Heart left ventricle (tissue), 16 donors: ENCODE data around the gene MLIP. TPM values are rescaled to one million over a fixed set of nuclear protein-coding genes. Genes with fewer than 3 reads are reported as not detected.

ENCODE experiments used
- ATAC-seq, 4 donors: fragments of 200-7000 bp; cut with Tn5 transposase; one replicate each; pipeline ENCODE4 v1.9.1; 2020 to 2022; ENCODE audit warnings: moderate library complexity in 4 of 4, mild to moderate bottlenecking in 3 of 4, moderate number of reproducible peaks in 1 of 4
- DNase-seq, 5 donors: peaks; one replicate each; pipeline ENCODE4 v3.0.0-alpha.2; 2020
- H3K27ac ChIP-seq, 12 donors: fragments of 200-600 bp; sonication (generic) in 4 of 12; one replicate each; pipeline versions ENCODE4 v1.5.0 to v1.8.0; 2016 to 2022; ENCODE audit warnings: mild to moderate bottlenecking in 2 of 12
- H3K27me3 ChIP-seq, 9 donors: fragments of 200-600 bp; sonication (generic) in 2 of 9; one replicate each; pipeline versions ENCODE4 v1.5.1 to v1.8.0; 2016 to 2022; ENCODE audit warnings: mild to moderate bottlenecking in 3 of 9
- H3K36me3 ChIP-seq, 9 donors: fragments of 200-600 bp; sonication (generic) in 2 of 9; one replicate each; pipeline versions ENCODE4 v1.5.0 to v1.8.0; 2018 to 2022; ENCODE audit warnings: mild to moderate bottlenecking in 2 of 9
- H3K4me1 ChIP-seq, 12 donors: fragments of 200-600 bp; sonication (generic) in 4 of 12; one replicate each; pipeline versions ENCODE4 v1.5.0 to v1.8.0; 2016 to 2022; ENCODE audit warnings: mild to moderate bottlenecking in 3 of 12
- H3K4me3 ChIP-seq, 12 donors: fragments of 200-600 bp; sonication (generic) in 4 of 12; one replicate each; pipeline versions ENCODE4 v1.5.0 to v1.8.0; 2017 to 2022; ENCODE audit warnings: mild to moderate bottlenecking in 9 of 12, moderate library complexity in 4 of 12
- H3K9me3 ChIP-seq, 12 donors: fragments of 200-600 bp; sonication (generic) in 4 of 12; one replicate each; pipeline versions ENCODE4 v1.5.0 to v1.8.0; 2016 to 2022; ENCODE audit warnings: mild to moderate bottlenecking in 1 of 12
- CTCF ChIP-seq, 12 donors: fragments of 200-600 bp; sonication (generic) in 4 of 12; IDR thresholded peaks; one replicate each; pipeline versions ENCODE4 v1.5.0 to v1.8.0; 2018 to 2022; ENCODE audit warnings: antibody characterized with exemption in 12 of 12, mild to moderate bottlenecking in 5 of 12
- POLR2A ChIP-seq, 2 donors: fragments of 450-650 bp; IDR thresholded peaks; one replicate each; pipeline ENCODE4 v1.6.1; 2017; ENCODE audit warnings: antibody characterized with exemption in 2 of 2, mild to moderate bottlenecking in 2 of 2, moderate library complexity in 2 of 2
- WGBS, 4 donors: extraction: QIAGEN DNeasy Blood & Tissue Kit in 2 of 4; methylation state at CpG; one replicate each; pipeline versions ENCODE4 v1.1.5 to v1.1.7; 2013 to 2018; 5-methylcytosine and 5-hydroxymethylcytosine counted together
- intact Hi-C, 10 donors: fragments of 100-400 bp; cut with DNase I; formaldehyde crosslinking; loops; one replicate each; pipeline versions ENCODE4 v1.11.1 to v1.14.2; 2022
- polyA plus RNA-seq, 2 donors: library from polyadenylated mRNA; stranded (reverse); fragments of 200-250 nt; gene quantifications; one replicate each; pipeline ENCODE4 v1.2.3, GENCODE V29; 2013
- total RNA-seq, 9 donors: library from RNA; depleted of rRNA in 2 of 9; stranded (reverse); fragments of >200 nt in 2 of 9; fragmentation: NEBNext Ultra II Directional in 3 of 9; extraction: Animal tissue kit (Norgen Biotek cat#: 25700) in 3 of 9; gene quantifications; one replicate each; pipeline versions ENCODE4 v1.1.0 to v1.2.4, GENCODE V29; 2016 to 2023
- donor health status: ischemic (EF 13 %, LVEDD 7.1; RV severe dilation, severe dysfunction).
- donor health status: healthy with polysubstance abuse.
- donor health status: DM: no; HTN: yes; CAD: no.
- donor health status: DM: no; HTN: no; CAD: no.
- donor health status: ischemic (EF 25% LVEDD 6.9; RV normal size, moderate dysfunction).
- donor health status: ischemic (EF 25% LVEDD 5.7; RV mildly dilated, moderate dysfunction).
- donor health status: healthy.
- donor health status: DM: yes; HTN: yes; CAD: no.
- donor health status: ischemic (EF 35%, LVEDD 5.7; RV mildly dilated, moderate dysfunction).
- donor health status: nonischemic (EF 11% LVEDD 7.7; RV severe dilation, severe dysfunction).
- donor health status: DM: yes; HTN: yes; CAD: no.
- donor health status: PGD.
- donor health status: ischemic (EF 29% LVEDD 5.4; RV normal size, mild dysfunction).
- donor health status: nonischemic (EF 23%, LVEDD 6.1; RV moderate dilation, normal function).

MLIP gene
- total and polyA plus RNA-seq, 11 donors, result 130 to 522 (median 360) TPM

DNA sequence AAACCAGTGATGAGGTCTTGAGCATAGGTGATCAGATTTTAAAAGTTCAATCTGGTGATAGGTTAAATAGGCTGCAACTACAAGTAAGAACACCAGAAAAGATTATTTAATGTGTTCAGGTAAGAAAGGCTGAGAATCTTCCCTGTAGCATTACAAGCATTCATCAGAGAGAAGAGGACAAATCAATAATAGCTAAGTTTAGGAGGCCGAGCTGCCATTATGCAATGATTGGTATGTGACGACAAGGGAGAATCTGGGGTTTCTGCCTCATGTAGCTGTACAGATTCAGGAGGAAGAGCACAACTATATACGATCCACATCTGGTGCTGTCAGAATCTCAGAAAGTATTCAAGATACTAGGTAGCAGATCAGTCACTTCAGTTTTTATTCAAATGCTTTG lies 21.9 kb downstream of the MLIP start:
- H3K36me3 ChIP-seq, result peaks cover 0 to 15% (median 0%) of the 10 kb centered on the region in 9 donors
- DNase-seq (no peak), ATAC-seq (no peak)
- no peak overlapping the region for H3K4me3 ChIP-seq
- H3K9me3 ChIP-seq, result no peaks in the 10 kb centered on the region
- H3K27me3 ChIP-seq, result no peaks in the 10 kb centered on the region
- H3K27ac ChIP-seq, result no peak overlapping the region
- TF ChIP-seq CTCF (IDR thresholded peaks at IDR 0.05), result no peak
- TF ChIP-seq POLR2A (IDR thresholded peaks at IDR 0.05), result no peak
- H3K4me1 ChIP-seq, result peaks cover 0 to 53% (median 8%) of the 10 kb centered on the region in 12 donors
- WGBS, 4 donors, result 68 to 78% (median 74%) methylated on average over 3 of the region's 3 CpGs
- intact Hi-C loops, result loop anchor here in 1 of 10 donors (10.0 kb wide), 1 partner anchor 148 kb away; no protein-coding TSS in a partner anchor

GRCh38 chr6:54134935-54135334 lies 23.7 kb downstream of the MLIP start:
- no peak for ATAC-seq
- 57 to 58% (median 58%) methylated on average over 2 of the region's 2 CpGs for WGBS, 4 donors
- intact Hi-C loops, result loop anchor here in 1 of 10 donors (10.0 kb wide), 1 partner anchor 150 kb away; no protein-coding TSS in a partner anchor

GRCh38 chr6:54135665-54136369 lies 24.6 kb downstream of the MLIP start:
- H3K4me3 ChIP-seq, result no peak overlapping the region
- 32 to 52% (median 34%) methylated on average over 2 of the region's 2 CpGs for WGBS, 4 donors
- H3K4me1 ChIP-seq, result peaks cover 0 to 45% (median 8%) of the 10 kb centered on the region in 12 donors
- no peak for TF ChIP-seq CTCF (IDR thresholded peaks at IDR 0.05)
- no peak for TF ChIP-seq POLR2A (IDR thresholded peaks at IDR 0.05)
- H3K27ac ChIP-seq, result peak overlapping the region in 3 of 12 donors; percentile 7 to 24 (median 10)
- H3K9me3 ChIP-seq, result no peaks in the 10 kb centered on the region
- H3K36me3 ChIP-seq, result peaks cover 0 to 15% (median 0%) of the 10 kb centered on the region in 9 donors
- intact Hi-C loops, result loop anchor here in 1 of 10 donors (10.0 kb wide), 1 partner anchor 151 kb away; no protein-coding TSS in a partner anchor
- no peaks in the 10 kb centered on the region for H3K27me3 ChIP-seq
- ATAC-seq (no peak), DNase-seq (no peak)

More at GRCh38 chr6:54134935-54135334, 23.7 kb downstream of the MLIP start:
- Histone ChIP-seq H3K4me3 (no peak overlapping the region), H3K27me3 (no peaks in the 10 kb centered on the region), H3K9me3 (no peaks in the 10 kb centered on the region), H3K4me1 (peaks cover 0 to 46% (median 8%) of the 10 kb centered on the region in 12 donors), H3K36me3 (peaks cover 0 to 15% (median 0%) of the 10 kb centered on the region in 9 donors), H3K27ac (peak overlapping the region in 2 of 12 donors; percentile 7 to 24)
- no peak for DNase-seq
- no peak for TF ChIP-seq CTCF (IDR thresholded peaks at IDR 0.05)

- intact Hi-C loops, result loop anchor here in 1 of 10 donors (10.0 kb wide), 1 partner anchor 154 kb away; no protein-coding TSS in a partner anchor
- TF ChIP-seq CTCF (IDR thresholded peaks at IDR 0.05), result no peak
- TF ChIP-seq POLR2A (IDR thresholded peaks at IDR 0.05), result no peak
- Histone ChIP-seq H3K36me3 (peaks cover 0 to 15% (median 0%) of the 10 kb centered on the region in 9 donors), H3K27me3 (no peaks in the 10 kb centered on the region), H3K9me3 (no peaks in the 10 kb centered on the region), H3K27ac (no peak overlapping the region), H3K4me1 (peaks cover 0 to 25% (median 7%) of the 10 kb centered on the region in 12 donors), H3K4me3 (no peak overlapping the region)
- DNase-seq, result no peak
- no peak for ATAC-seq
- 39 to 50% (median 45%) methylated on average over 1 of the region's 1 CpG for WGBS, 4 donors
These were observed 27.6 kb downstream of the MLIP start for GRCh38 chr6:54138795-54139194.
